Cerebellar cortex (tissue), 1 donor: Measurements from ENCODE around the gene TTC27.

Experiments used
- DNase-seq: peaks from one replicate; pipeline ENCODE4 v3.0.0-alpha.2; 2015; ENCODE audit warnings: low spot score

TTC27 gene

DNA sequence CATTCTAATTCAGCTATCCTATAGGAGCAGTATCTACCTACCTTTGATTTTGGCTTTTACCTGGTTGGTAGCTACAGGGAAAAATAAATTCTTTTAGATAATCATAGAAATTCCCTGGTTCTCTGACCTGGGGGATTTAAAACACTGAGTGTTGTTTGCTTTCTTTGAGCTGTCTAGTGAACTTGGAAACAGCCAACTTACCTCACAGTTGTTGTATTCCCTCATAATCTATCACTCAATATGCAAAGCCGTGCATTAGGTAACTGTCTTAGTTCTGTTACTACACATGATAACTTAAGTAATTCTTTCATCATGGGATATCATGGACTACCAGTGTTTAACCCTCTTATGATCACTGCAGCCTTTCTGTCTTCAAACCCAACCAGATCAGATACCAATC is 127.8 kb downstream of the TTC27 start:
- DNase-seq = no peak

DNA sequence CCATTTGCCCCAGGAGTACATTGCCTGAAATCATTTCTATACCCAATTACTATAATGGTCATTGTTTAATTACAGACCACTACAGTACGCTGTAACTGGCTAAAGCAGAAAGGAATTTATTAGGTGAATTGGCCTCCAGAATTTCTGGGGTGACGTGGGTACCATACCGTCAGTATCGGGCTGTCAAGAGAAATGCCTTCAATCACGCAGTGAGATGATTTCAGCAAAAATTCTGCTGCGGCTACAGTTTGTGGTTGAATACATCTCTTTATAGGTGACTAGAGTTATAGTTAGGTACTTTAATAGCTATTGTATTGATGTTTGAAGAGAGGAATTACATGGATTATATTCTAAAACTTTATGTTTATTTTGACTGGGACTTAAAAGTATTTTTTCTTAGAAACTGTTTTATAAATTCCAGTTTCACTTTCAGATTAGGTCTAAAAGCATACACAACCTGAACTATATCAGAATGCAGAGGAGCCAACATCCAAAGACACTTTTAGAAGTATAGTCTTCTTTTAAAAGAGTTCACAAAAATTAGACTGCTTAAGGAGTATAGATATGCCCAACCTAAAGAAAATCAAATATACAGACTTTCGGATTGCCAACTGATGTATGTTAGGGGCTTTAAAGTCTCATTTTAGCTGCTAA is 128.4 kb downstream of the TTC27 start:
- no peak for DNase-seq

DNA sequence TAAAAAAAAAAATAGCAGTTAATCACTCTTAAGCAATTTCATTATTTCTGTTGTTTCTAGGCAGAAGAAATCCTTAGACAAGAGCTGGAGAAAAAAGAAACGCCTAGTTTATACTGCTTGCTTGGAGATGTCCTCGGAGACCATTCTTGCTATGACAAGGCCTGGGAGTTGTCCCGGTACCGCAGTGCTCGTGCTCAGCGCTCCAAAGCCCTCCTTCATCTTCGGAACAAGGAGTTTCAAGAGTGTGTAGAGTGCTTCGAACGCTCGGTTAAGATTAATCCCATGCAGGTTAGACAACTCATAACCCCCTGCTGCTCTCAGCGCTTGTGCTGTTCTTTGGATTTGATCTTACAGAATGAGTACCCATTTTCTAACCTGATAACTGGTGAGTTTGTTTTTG is 130.4 kb downstream of the TTC27 start:
- DNase-seq = no peak

DNA sequence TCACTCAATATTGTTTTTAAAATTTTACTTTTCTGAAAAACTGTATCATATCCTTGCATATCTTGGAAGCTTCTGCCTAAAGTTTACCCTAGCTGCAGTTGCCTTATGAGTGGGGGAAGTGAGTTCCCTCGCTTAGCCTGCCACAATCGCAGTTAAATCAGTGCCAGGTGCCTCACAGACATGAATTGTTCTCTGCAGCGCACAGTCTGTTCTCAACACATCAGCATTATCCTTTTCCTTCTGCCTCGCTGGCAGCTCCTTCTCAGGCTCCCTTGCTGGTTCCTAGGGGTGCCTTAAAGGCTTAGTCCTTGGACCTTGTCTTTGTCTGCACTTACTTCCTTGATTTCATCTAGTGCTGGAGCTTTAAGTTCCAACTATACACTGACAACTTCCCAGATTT is 132.8 kb downstream of the TTC27 start:
- DNase-seq = no peak

DNA sequence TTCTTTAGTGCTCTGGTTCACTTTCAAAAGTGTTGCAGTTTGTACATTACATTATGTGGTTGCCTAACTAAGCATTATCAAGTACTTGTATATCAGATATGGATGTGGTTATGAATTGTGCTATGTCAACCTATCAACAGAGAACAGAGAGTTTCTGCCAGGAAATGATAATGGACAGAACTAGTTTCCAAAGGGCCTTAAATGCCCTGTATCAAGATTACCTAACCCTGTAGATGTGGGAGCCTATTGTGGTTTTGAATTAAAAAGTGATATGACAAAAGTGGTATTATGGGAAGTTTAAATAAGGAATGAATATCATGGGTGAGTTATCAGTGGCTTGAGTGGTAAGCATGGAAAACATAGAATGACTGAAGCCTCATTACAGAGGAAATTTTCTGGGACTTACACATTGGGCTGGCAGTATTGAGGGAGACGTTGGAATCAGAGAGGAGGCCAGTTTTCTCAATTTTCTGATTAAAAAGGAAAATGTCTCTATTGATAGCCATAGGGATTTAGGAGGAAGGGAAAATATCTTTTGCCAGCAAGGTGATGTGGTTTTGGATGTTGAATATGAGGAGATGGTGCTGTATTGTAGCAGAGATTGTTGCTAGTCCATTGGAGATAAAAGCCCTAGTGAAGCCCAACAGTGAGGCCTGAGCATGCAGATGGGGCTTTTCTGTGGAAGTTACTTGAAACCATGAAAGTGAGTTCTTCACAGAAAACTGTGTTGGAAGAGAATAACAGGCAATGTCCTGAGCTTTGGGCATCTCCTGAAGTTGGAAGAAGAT is 140.7 kb downstream of the TTC27 start:
- DNase-seq = no peak

DNA sequence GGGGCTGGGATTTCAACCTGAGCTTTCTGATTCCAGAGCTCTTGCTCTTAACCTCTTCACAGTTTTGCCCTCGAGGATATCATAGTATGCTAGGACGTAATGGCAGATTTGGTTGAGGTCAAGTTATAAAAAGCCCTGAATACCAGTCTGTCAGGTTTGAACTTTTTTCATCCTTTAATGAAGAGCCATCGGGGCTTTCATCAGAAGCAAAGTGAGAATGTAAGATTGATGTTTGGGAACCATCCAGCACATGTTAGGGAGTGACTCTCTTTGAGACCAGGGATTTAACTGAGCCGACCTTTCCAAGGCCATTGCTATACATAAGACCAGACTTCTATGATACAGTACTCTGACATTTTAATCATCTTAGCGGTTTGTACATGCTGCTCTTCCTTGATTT is 142.5 kb downstream of the TTC27 start:
- DNase-seq = no peak

DNA sequence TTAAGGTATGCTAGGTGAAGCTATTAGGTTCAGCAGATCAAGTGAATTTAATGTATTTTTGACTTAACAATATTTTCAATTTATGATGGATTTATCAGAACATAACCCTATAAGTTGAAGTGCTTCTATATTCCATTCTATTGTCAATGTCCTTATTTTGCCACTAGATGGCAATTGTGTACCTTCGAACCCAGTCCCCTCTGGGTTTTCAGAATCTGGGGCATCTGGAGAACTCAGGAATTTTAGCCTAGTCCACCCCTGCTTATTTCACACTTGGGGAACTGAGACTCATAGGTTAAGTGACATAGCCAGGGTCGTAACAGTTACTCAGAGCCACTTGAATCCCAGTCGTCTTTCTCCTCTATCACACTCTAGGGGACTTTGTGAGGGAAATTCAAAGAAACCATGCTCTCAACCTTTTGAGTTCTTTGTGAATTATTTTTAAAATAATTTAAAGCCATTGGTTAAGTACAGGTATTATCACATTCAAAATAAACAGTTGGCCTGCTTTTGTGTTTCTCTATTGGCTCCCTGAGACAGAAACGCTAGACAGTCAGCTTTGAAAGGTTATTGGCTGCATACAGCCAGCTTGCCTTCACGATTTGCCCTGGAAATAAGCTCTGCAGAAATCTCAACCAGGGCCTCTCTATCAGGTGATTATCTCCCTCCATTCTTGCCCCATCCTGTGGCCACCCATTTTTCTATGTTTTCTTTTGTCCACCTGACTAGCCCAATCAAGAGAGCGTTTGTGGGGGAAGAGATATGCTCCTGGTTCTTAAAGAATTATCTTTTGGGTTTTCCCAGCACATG is 145.0 kb downstream of the TTC27 start:
- DNase-seq = peak; percentile 52

DNA sequence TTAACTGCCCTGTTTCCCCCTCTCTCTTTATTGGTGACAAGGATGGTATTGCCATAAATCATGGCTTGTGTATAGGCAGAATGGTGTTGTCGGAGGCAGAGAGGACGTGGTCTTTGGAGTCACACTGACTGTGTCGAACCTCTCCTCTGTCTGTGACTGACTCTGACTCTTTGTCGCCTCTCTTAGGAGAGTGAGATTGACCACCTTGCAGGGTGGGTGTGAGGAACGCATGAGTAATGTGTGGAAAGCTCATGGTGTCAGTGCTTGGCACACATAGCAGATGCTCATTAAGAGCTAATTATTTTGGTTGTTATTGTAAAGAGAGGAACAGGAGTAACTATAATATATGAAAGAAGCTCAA is 145.6 kb downstream of the TTC27 start:
- DNase-seq = no peak

DNA sequence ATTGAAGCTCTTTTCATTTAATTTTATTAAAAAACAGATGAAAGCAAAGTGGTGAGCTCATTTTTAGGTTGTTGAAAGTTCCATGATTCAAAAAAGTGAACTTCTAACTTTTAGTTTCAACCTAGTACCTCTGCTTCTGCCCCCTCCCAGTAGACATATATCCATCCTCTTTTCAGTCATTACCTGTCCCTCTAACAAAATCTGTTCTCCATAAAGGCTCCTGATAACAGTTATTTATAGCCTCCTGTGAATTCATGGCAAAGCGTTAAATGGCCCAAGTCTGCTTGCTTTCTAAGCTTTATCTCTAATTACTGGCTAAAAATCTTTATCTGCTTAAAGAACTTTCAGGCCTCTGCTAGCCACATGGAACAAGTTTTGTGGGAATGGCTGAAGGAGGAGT is 148.1 kb downstream of the TTC27 start:
- no peak for DNase-seq

DNA sequence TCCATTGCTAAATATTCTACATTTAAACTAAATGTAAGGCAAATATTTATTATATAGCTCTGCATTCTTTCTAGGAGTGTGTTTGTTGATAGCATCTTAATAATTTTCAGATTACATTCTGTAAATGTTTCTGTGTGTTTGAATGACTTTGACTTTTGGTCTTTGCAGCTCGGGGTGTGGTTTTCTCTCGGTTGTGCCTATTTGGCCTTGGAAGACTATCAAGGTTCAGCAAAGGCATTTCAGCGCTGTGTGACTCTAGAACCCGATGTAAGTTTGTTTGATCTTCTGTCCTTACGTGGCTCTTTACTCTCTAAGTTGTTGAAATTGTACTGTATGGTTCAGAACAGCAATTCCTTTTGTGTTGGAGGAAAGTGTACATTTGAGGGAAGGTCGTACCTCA is 149.9 kb downstream of the TTC27 start:
- no peak for DNase-seq

DNA sequence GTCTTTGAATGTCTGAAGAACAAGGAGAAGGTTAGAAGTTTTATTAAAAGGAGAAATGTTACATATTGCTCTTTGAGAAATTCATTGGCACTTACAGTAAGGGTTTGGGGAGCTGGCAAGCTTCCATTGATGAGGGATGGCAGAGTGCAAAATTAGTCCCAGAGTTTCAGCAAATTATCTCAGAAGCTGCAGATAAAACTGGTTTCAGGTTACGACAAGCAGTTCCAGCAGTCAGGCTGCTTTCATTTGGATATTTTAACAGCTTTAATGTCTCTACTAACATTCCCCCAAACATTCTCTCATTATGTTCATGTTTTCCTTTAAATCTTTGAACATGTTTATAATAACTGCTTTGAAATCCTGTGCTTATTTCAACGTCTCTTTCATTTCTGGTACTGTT is 153.1 kb downstream of the TTC27 start:
- no peak for DNase-seq

DNA sequence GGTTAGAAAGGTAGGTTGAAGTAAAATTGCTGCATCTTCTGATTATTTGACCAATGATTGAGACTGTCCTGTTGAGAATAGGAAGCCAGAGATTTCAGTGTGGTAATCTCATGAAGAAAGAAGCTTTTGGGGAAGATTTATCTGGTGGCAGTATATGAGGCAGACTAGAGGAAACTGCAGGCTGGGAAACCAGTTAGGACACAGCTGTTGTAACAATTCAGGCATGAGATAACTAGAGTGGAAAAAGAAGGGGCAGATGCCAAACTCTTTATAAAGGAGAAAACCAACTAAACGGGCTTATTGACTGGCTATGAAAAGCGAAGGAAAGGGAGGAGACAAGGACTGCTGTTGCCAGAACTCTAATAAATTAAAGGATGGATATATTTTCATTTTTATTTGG is 155.6 kb downstream of the TTC27 start:
- DNase-seq = no peak

DNA sequence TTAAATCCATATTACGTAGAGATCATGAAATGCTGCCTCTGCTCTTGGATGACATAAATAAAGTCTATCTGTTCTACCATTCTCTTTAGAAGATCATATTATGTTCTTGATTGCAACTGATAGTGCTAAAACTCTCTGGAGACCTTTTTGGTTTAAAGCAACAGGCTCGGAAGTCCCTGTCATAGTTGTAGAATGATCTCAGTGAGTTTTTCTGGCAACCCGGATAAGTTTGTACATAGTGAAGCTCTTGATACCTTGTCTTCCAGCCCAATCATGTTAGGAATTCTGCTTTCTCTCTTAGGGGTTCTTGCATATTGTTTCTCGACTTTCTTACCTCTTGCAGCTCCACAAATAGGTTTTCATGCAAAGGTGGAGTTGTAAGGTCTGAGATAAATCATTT is 156.1 kb downstream of the TTC27 start:
- no peak for DNase-seq

DNA sequence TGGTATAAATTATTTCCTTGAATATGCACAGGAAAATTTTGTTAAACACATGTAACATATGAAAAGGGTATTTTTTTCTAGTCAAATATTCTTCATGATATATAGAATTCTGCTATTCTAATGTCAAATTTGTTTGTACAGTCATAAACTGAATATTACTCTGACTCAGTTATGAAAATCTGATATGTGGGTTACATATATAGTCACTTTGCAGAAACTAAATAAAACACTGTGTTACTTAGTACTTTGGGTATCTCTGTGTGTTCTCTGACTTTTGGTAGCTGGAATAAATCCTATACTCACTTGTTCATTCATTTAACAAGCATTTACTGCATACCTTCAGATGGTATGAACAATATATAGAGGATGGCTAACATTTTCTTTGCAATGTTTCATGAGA is 159.4 kb downstream of the TTC27 start:
- no peak for DNase-seq

DNA sequence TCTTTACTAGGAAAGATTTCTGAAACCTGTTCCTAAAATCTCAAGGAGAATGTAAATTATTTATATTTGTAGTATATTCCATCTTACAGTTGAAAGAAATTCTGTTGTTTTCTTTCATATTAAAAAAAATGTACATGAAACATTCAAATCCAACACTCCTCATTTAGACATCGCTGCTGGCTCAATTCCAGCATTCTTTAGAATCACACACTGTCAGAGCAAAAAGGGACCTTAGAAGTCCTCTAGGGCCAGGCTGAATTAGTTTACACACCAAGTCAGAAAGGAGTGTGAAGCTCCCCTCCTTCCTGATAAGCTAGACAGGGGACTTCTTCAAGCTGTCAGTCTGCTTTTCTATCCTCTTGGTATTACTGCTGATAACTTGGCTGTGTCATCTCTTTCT is 160.3 kb downstream of the TTC27 start:
- no peak for DNase-seq

DNA sequence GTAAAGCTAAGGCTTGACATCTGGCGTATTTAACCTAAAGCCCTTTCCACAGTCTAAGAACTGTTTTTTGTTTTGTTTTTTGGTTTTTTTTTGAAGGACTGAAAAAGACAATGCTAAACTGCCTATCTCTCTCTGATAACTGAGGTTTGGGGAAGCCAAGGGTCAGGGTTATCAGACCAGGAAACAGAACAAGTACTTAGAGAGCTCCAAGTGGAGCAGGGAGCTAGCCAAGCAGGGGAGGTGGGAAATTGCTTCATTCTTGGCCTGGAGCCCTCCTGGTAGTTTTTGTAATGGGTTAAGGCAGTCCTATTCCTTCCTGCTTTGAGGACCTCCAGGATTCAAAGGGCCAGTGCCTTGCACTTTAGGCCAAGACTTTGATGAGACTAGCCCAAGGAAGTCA is 164.6 kb downstream of the TTC27 start:
- DNase-seq = no peak

DNA sequence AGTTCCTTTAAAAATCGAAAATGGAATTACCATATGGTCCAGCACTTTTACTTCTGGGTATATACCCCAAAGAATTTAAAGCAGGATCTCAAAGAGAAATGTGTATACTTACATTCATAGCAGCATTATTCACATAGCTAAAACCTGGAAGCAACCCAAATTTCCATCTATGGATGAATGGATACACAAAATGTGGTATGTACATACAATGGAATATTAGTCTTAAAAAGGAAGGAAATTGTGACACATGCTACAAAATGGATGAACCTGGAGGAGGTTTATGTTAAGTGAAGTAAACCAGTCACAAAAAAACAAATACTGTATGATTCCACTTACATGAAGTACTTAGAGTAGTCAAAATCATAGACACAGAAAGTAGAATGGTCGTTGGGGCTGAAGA is 171.0 kb downstream of the TTC27 start:
- DNase-seq = no peak

DNA sequence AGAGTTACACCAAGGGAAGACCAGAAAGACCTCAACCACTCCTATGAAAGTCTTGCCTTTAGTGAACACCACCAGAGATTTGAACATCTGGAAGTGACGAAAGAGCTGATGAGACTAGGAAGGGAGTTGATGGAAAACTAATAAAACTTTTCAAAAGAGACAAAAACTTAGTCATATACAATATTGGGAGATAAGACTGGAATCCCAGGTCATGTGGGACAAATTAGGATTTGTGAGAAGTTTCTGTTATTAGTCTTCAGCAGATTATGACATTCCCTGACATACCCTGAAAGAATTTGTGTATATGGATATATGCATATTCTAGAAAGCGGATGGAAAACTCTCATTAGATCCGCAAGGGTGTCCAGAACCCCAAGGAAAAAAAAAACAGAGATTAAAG is 173.9 kb downstream of the TTC27 start:
- DNase-seq = no peak

DNA sequence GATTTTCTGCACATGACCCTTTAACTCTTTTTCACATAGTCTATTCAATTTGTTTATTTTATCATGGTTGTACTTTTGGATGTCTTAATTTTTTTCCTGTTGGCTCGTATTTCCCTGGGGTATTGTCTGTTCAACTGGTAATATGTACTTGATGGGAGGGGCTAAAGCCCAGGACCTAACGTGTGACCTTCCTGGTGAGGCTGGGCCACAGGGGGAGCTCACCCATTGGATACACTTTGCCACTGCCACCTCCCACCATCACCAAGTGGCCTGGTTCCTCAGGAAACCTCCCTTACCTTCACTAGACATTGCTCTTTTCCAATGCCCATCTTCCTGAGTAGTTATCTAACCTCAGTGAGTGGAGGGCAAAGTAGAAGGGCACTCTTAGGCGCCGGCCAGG is 175.0 kb downstream of the TTC27 start:
- no peak for DNase-seq

DNA sequence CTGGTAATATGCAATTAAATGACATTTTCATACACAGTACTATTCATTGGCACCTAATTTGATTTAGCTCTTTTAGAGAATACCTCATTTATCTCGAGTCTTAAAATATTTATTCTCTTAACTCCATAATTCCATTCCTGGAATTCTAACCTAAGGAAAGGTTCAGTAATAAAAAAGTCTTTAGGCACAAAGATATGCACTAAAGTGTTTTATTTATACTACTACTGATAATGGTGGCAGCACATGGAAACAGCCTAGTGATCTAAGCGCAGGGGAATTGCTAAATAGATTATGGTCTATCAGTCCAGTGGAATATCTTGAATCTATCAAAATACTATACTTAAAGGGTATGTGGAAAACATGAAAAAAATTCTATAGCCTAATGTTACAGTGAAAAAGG is 176.4 kb downstream of the TTC27 start:
- no peak for DNase-seq

DNA sequence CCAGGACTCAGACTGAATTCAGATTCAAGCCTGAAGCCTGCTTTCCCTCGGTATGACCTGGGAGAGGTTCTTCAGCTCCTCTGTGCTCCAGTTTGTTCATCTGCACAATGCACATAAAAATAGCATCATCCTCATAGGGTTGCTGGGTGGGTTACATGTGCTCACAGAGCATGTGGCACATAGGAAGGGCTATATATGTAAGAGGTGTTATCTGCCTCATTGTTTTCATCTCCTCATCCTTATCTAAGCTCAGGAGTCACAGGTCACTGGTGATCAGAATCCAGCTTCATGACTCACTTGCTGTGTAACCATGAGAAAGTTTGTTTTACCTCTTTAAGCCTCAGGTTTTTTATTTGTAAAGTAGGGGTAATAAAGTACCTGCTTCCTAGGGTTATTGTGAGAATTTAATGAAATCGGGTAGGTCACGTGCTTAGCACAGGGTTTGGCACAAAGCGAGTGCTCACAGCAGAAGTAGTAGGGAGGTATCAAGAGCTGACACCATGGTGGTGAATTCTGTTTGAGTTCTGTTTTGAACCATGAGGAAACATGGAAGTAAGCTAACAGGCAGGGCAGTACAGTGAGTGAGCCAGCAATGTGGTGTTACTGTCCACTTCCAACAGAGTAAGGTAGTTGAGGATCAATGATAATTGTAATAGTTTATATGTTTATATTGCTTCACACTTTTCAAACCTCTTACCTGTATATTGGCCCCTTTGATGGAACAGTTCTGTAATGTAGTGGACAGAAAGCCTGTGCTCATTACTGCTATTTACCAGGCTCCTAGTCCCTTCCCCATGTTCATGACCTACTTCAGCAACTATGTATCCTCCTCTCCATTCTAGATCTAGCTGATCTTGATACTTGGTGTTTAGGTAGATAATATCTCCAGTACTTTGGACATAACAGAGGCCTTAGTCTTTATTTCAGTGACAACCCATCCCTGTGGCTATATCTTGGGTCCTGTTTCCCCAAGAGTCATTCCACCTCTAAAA is 177.6 kb downstream of the TTC27 start:
- no peak for DNase-seq

DNA sequence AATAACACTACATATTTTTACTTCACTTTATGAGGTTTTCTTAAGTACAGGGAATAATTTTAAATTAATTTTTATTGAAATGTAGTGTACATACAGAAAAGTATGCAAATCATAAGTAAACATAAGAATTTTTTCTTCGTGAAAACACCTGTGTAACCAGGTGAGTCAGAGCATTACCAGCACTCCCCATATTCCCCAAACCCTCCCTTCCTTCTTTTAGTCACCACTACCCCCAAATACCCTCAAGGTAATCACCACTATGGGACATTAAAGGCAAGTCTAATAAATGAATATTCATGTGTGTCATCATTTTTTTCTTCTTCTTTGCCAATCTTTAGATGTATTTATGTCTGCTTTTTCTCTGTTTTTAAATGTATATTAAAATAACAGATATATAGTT is 179.0 kb downstream of the TTC27 start:
- DNase-seq = no peak
